ENCODE measurements around the gene TYSND1.
A peak's percentile ranks its signal among the peaks of the same experiment; 100 is the strongest.

Gene TYSND1

DNA sequence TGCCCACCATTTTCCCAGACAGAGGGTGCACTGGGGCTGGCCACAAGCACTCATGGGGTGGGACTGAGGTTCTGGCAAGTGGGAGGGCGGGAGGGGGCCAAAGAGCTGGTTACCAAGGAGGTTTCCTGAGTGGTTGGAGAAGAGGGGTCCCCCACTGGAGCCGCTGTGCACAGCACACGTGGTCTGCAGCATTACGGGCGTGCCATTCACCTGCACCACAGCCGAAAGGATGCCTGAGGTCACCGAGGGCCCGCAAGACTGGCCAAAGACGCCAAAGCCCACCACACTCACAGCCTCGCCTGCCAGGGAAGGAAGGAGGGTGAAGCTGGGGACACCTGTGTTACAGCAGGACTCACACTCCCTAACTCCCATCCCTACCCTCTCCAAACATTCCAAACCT is 3.9 kb downstream of the TYSND1 start:
- Histone ChIP-seq H3K9me3 (ENCODE audit: insufficient read depth, low read length) (no peaks in the 10 kb centered on the region), H3K4me3 (ENCODE audit: insufficient read length, low read depth) (no peak overlapping the region), H3K36me3 (ENCODE audit: insufficient read depth, insufficient read length, low read length) (peaks cover 9% of the 10 kb centered on the region), H3K27me3 (ENCODE audit: insufficient read depth, insufficient read length) (no peaks in the 10 kb centered on the region), H3K9ac (ENCODE audit: insufficient read length, low read depth) (no peak overlapping the region), H3K4me1 (ENCODE audit: insufficient read depth, insufficient read length) (peaks cover 4% of the 10 kb centered on the region)
- TF ChIP-seq YY1 (IDR thresholded peaks at IDR 0.05; ENCODE audit: insufficient read depth, insufficient read length) (no peak), SUZ12 (IDR thresholded peaks at IDR 0.05; ENCODE audit: extremely low read depth, insufficient read depth, insufficient read length) (no peak), ZNF274 (IDR thresholded peaks at IDR 0.05; ENCODE audit: low read depth, low read length) (no peak)
- no peak for DNase-seq (ENCODE audit: low read depth, low spot score)

DNA sequence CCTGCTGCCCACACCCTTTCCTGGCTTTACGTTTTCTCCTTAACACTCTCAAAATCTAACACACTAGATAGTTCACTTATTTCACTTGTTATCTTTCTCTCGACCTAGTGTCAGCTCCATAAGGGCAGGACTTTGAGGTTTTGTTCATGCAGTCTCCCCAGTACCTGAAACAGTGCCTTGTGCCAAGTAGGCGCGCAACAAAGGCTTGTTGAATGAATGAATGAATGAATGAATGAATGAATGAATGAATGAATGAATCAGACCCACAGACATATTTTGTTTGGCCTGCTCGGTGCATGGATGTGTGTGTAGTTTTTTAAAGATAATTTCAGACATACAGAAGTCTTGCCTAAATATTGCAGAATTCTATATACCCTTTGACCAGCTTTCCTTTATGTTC is 6.2 kb downstream of the TYSND1 start:
- no peak overlapping the region for H3K9ac ChIP-seq (ENCODE audit: insufficient read length, low read depth)
- H3K27me3 ChIP-seq (ENCODE audit: insufficient read depth, insufficient read length), result no peaks in the 10 kb centered on the region
- H3K36me3 ChIP-seq (ENCODE audit: insufficient read depth, insufficient read length, low read length), result peaks cover 9% of the 10 kb centered on the region
- peaks cover 4% of the 10 kb centered on the region for H3K4me1 ChIP-seq (ENCODE audit: insufficient read depth, insufficient read length)
- TF ChIP-seq ZNF274 (IDR thresholded peaks at IDR 0.05; ENCODE audit: low read depth, low read length), result no peak
- TF ChIP-seq SUZ12 (IDR thresholded peaks at IDR 0.05; ENCODE audit: extremely low read depth, insufficient read depth, insufficient read length), result no peak
- TF ChIP-seq YY1 (IDR thresholded peaks at IDR 0.05; ENCODE audit: insufficient read depth, insufficient read length), result no peak
- H3K9me3 ChIP-seq (ENCODE audit: insufficient read depth, low read length), result no peaks in the 10 kb centered on the region
- DNase-seq (ENCODE audit: low read depth, low spot score), result no peak
- no peak overlapping the region for H3K4me3 ChIP-seq (ENCODE audit: insufficient read length, low read depth)

DNA sequence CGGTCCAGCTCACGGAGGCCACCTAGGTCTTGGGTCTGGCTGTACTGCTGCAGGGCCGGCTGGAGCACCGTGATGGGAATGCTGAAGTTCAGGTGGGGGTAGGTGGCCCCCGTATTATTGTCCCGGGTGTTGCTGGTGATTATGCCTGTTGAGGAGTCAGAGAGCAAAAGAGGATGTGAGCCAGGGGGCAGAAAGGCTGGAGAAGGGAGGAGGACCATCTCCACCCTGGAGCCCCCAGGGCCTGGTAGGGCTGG is 6.6 kb downstream of the TYSND1 start:
- Histone ChIP-seq H3K36me3 (ENCODE audit: insufficient read depth, insufficient read length, low read length) (peaks cover 9% of the 10 kb centered on the region), H3K4me1 (ENCODE audit: insufficient read depth, insufficient read length) (peaks cover 3% of the 10 kb centered on the region), H3K9me3 (ENCODE audit: insufficient read depth, low read length) (no peaks in the 10 kb centered on the region), H3K27me3 (ENCODE audit: insufficient read depth, insufficient read length) (no peaks in the 10 kb centered on the region), H3K4me3 (ENCODE audit: insufficient read length, low read depth) (no peak overlapping the region), H3K9ac (ENCODE audit: insufficient read length, low read depth) (peak overlapping the region; percentile 10)
- no peak for DNase-seq (ENCODE audit: low read depth, low spot score)
- TF ChIP-seq ZNF274 (IDR thresholded peaks at IDR 0.05; ENCODE audit: low read depth, low read length) (no peak), YY1 (IDR thresholded peaks at IDR 0.05; ENCODE audit: insufficient read depth, insufficient read length) (no peak), SUZ12 (IDR thresholded peaks at IDR 0.05; ENCODE audit: extremely low read depth, insufficient read depth, insufficient read length) (no peak)

DNA sequence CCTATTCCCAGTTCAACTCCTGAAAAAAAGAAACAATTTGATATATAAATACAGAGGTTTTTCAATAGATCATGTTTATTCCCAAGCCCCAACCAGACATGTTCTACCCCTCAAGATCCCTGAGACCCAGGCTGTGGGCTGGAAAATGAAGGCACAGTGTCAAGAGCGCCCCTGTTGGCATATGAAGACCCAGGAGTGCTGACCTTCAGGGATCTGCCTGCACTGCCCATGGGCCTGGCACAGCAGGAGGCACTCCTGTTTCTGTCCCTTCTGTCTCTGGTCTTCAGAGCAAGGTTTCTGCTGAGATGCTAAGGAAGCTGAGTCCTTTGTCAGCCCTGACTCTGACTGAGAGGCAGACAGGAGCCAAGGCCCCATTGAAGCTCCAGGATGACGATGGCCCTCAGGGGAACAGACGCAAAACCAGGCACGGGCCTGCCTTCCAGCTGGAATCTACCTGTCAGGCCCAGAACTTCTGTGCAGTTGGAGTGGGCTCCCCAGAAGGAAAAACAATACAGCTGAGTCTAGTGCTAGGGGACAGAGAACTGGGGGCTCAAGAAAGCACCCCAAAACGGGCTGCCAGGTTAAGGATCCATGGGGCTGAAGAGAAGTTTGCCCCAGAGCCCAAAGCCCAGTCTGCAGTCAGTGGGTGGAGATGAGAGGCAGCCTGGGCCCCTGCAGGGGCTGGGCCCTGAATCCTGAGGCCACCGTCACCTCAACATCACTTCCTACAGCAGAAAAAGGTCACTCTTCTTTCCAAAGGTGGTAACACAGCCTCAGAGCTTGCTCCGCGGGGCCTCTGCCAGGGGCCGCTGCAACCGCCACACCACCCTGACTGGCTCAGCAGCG is 7.1 kb downstream of the TYSND1 start:
- no peaks in the 10 kb centered on the region for H3K9me3 ChIP-seq (ENCODE audit: insufficient read depth, low read length)
- H3K36me3 ChIP-seq (ENCODE audit: insufficient read depth, insufficient read length, low read length), result peaks cover 9% of the 10 kb centered on the region
- TF ChIP-seq ZNF274 (IDR thresholded peaks at IDR 0.05; ENCODE audit: low read depth, low read length) (no peak), SUZ12 (IDR thresholded peaks at IDR 0.05; ENCODE audit: extremely low read depth, insufficient read depth, insufficient read length) (no peak), YY1 (IDR thresholded peaks at IDR 0.05; ENCODE audit: insufficient read depth, insufficient read length) (no peak)
- DNase-seq (ENCODE audit: low read depth, low spot score), result no peak
- H3K27me3 ChIP-seq (ENCODE audit: insufficient read depth, insufficient read length), result no peaks in the 10 kb centered on the region
- no peak overlapping the region for H3K4me3 ChIP-seq (ENCODE audit: insufficient read length, low read depth)
- H3K4me1 ChIP-seq (ENCODE audit: insufficient read depth, insufficient read length), result peaks cover under 1% of the 10 kb centered on the region
- peak overlapping the region; percentile 10 for H3K9ac ChIP-seq (ENCODE audit: insufficient read length, low read depth)

DNA sequence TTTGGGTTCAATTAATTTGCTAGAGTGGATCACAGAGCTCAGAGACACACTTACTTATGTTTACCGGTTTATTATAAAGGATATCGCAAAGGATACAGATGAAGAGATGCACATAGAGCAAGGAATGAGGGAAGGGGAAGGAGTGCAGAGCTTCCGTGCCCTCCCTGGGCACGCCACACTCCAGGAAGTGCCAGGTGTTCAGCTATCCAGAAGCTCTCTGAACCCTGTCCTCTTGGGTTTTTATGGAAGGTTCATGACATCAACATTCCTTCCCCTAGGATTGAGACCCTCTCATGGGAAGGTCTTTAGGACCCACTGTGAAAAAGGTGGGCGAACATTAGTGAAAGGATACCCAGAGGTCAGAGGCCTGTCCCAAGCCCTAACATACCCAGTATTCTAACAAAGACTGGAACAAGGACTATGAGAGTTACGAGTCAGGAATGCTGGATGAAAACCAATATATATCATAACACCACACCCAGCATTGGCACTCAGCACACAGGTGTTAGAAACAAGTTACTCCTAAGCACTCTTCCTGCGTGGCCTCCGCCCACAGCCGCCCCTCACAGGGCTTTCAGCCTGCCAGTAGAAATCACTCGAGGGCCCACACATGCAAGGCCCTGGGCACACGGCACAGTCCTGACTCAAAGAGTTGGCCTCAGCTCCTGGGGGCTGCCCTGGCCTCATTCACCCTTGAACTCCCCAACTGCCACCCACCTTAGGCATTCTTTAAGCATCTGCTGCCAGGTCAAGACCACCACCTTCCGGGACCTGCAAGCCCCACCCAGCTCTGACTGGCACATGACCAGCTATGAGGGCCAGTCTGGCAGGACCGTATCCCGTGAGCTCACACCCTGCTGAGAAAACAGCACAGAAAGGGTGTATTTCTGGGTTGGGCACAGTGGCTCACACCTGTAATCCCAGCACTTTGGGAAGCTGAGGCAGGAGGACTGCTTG is 8.3 kb downstream of the TYSND1 start:
- DNase-seq (ENCODE audit: low read depth, low spot score), result no peak
- no peaks in the 10 kb centered on the region for H3K4me1 ChIP-seq (ENCODE audit: insufficient read depth, insufficient read length)
- H3K36me3 ChIP-seq (ENCODE audit: insufficient read depth, insufficient read length, low read length), result peaks cover 5% of the 10 kb centered on the region
- TF ChIP-seq SUZ12 (IDR thresholded peaks at IDR 0.05; ENCODE audit: extremely low read depth, insufficient read depth, insufficient read length) (no peak), YY1 (IDR thresholded peaks at IDR 0.05; ENCODE audit: insufficient read depth, insufficient read length) (no peak), ZNF274 (IDR thresholded peaks at IDR 0.05; ENCODE audit: low read depth, low read length) (no peak)
- H3K9me3 ChIP-seq (ENCODE audit: insufficient read depth, low read length), result no peaks in the 10 kb centered on the region
- no peak overlapping the region for H3K9ac ChIP-seq (ENCODE audit: insufficient read length, low read depth)
- H3K4me3 ChIP-seq (ENCODE audit: insufficient read length, low read depth), result no peak overlapping the region
- peaks cover 3% of the 10 kb centered on the region for H3K27me3 ChIP-seq (ENCODE audit: insufficient read depth, insufficient read length)

DNA sequence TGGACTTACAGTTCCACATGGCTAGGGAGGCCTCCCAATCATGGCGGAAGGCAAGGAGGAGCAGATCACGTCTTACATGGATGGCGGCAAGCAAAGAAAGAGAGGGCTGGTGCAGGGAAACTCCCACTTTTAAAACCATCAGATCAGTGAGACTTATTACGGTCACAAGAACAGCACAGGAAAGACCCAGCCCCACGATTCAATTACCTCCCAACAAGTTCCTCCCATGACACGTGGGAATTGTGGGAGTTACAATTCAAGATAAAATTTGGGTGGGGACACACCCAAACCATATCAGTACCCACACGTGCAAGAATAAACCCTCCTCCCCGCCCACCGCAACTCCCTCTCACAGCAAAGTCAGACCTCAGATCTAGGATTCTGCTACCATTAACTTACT is 9.4 kb downstream of the TYSND1 start:
- Histone ChIP-seq H3K4me3 (ENCODE audit: insufficient read length, low read depth) (no peak overlapping the region), H3K36me3 (ENCODE audit: insufficient read depth, insufficient read length, low read length) (peaks cover 5% of the 10 kb centered on the region), H3K9me3 (ENCODE audit: insufficient read depth, low read length) (no peaks in the 10 kb centered on the region), H3K9ac (ENCODE audit: insufficient read length, low read depth) (no peak overlapping the region), H3K4me1 (ENCODE audit: insufficient read depth, insufficient read length) (no peaks in the 10 kb centered on the region), H3K27me3 (ENCODE audit: insufficient read depth, insufficient read length) (peaks cover 12% of the 10 kb centered on the region)
- DNase-seq (ENCODE audit: low read depth, low spot score), result no peak
- no peak for TF ChIP-seq ZNF274 (IDR thresholded peaks at IDR 0.05; ENCODE audit: low read depth, low read length)
- TF ChIP-seq YY1 (IDR thresholded peaks at IDR 0.05; ENCODE audit: insufficient read depth, insufficient read length), result no peak
- no peak for TF ChIP-seq SUZ12 (IDR thresholded peaks at IDR 0.05; ENCODE audit: extremely low read depth, insufficient read depth, insufficient read length)

DNA sequence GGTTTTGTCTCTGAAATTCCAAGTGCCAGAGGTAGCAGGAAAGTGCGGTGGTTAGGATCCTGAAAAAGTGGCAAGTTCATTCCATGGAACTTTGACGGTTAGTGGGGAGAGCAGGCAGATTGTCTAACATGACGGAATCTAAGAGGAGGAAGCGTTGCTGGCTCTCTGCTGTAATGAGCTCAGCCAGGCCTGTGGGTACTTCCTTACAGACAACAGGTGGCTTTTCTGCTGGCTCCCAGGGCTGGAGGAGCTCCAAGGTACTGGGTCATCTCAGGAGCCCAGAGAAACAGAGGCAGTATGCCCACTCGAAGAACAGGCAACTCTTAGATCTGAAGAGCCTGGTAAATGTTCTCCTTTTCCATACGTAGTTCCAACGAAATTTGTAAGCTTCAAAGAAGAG is 10.8 kb downstream of the TYSND1 start:
- no peak for TF ChIP-seq SUZ12 (IDR thresholded peaks at IDR 0.05; ENCODE audit: extremely low read depth, insufficient read depth, insufficient read length)
- no peak for TF ChIP-seq ZNF274 (IDR thresholded peaks at IDR 0.05; ENCODE audit: low read depth, low read length)
- TF ChIP-seq YY1 (IDR thresholded peaks at IDR 0.05; ENCODE audit: insufficient read depth, insufficient read length), result no peak
- Histone ChIP-seq H3K4me1 (ENCODE audit: insufficient read depth, insufficient read length) (no peaks in the 10 kb centered on the region), H3K27me3 (ENCODE audit: insufficient read depth, insufficient read length) (peaks cover 20% of the 10 kb centered on the region), H3K9me3 (ENCODE audit: insufficient read depth, low read length) (no peaks in the 10 kb centered on the region), H3K4me3 (ENCODE audit: insufficient read length, low read depth) (no peak overlapping the region), H3K36me3 (ENCODE audit: insufficient read depth, insufficient read length, low read length) (peaks cover 5% of the 10 kb centered on the region), H3K9ac (ENCODE audit: insufficient read length, low read depth) (no peak overlapping the region)
- no peak for DNase-seq (ENCODE audit: low read depth, low spot score)
